A673 (cell line): ENCODE data around the gene DKK3. TPM values are rescaled to one million over a fixed set of nuclear protein-coding genes. Genes with fewer than 3 reads are reported as not detected.

Experiments used
- BruUV-seq: library from RNA; stranded (reverse); fragments of 400-500 nt; replicated peaks from 2 replicates; lab custom pipeline; 2021; lab: Mats Ljungman, UMichigan
- CTCF ChIA-PET: fragments of 300-600 bp; sonication (Branson Sonifier 250); formaldehyde crosslinking; loops from one replicate; lab custom pipeline; 2022; ENCODE audit warnings: antibody characterized with exemption; lab: Charles Lee
- POLR2A ChIA-PET: fragments of 300-600 bp; sonication (Branson Sonifier 250); formaldehyde crosslinking; loops from one replicate; lab custom pipeline; 2022; ENCODE audit warnings: antibody characterized with exemption; ENCODE audit not compliant: low non-redundant PET; lab: Charles Lee
- DNase-seq: peaks from one replicate; pipeline ENCODE4 v3.0.0-alpha.2; 2015; ENCODE audit warnings: low spot score
- H3K27ac ChIP-seq: fragments of 200-600 bp; sonication (generic); 2 replicates; pipeline ENCODE4 v1.5.1; 2016; ENCODE audit warnings: mixed run types, low read depth, mild to moderate bottlenecking, mixed read lengths, antibody characterized with exemption, low read length; ENCODE audit not compliant: poor library complexity, severe bottlenecking
- H3K27me3 ChIP-seq: fragments of 200-600 bp; sonication (generic); replicated peaks from 2 replicates; pipeline ENCODE4 v1.6.1; 2017; ENCODE audit warnings: mixed run types, low read depth, mild to moderate bottlenecking, mixed read lengths, antibody characterized with exemption, low read length; ENCODE audit not compliant: insufficient read depth, poor library complexity
- H3K36me3 ChIP-seq: fragments of 200-600 bp; sonication (generic); 2 replicates; pipeline ENCODE4 v1.6.1; 2016; ENCODE audit warnings: mixed run types, mild to moderate bottlenecking, mixed read lengths, antibody characterized with exemption, low read length; ENCODE audit not compliant: insufficient read depth, poor library complexity, severe bottlenecking
- H3K4me1 ChIP-seq: fragments of 200-600 bp; sonication (generic); 2 replicates; pipeline ENCODE4 v1.6.1; 2017; ENCODE audit warnings: mixed run types, mild to moderate bottlenecking, mixed read lengths, antibody characterized with exemption, low read length; ENCODE audit not compliant: insufficient read depth, poor library complexity, severe bottlenecking
- H3K4me3 ChIP-seq: fragments of 200-600 bp; sonication (generic); 2 replicates; pipeline ENCODE4 v1.5.1; 2016; ENCODE audit warnings: low read depth, mixed run types, mild to moderate bottlenecking, mixed read lengths, low read length; ENCODE audit not compliant: poor library complexity, severe bottlenecking
- H3K9me3 ChIP-seq: fragments of 200-600 bp; sonication (generic); 2 replicates; pipeline ENCODE4 v1.6.1; 2016; ENCODE audit warnings: mixed run types, low read depth, mild to moderate bottlenecking, mixed read lengths, antibody characterized with exemption, low read length; ENCODE audit not compliant: poor library complexity, severe bottlenecking
- EZH2 ChIP-seq: fragments of 200-600 bp; sonication (generic); IDR thresholded peaks from 2 replicates; pipeline ENCODE4 v1.6.1; 2017; ENCODE audit warnings: borderline replicate concordance, low read depth, mild to moderate bottlenecking, mixed read lengths, antibody characterized with exemption, low read length; ENCODE audit not compliant: poor library complexity, severe bottlenecking
- intact Hi-C: fragments of 100-400 bp; cut with micrococcal nuclease; formaldehyde crosslinking; loops from one replicate; pipeline ENCODE4 v1.10.0; 2022; ENCODE audit not compliant: unreplicated experiment
- total RNA-seq: library from RNA; stranded (reverse); gene quantifications from 2 replicates; pipeline ENCODE4 v1.2.3, GENCODE V29; 2021
- TF ChIP-seq, protein P1 (sequence below): fragments of 300-800, 200-600 bp; sonication (generic); conservative IDR thresholded peaks from 2 replicates; pipeline ENCODE4 v1.5.1; 2017; ENCODE audit warnings: low read depth, mild to moderate bottlenecking, antibody characterized with exemption, low read length, moderate library complexity, mixed read lengths

The DKK3 gene
- total RNA-seq, 1 experiment from 2014 or later = 0.77 TPM

DNA sequence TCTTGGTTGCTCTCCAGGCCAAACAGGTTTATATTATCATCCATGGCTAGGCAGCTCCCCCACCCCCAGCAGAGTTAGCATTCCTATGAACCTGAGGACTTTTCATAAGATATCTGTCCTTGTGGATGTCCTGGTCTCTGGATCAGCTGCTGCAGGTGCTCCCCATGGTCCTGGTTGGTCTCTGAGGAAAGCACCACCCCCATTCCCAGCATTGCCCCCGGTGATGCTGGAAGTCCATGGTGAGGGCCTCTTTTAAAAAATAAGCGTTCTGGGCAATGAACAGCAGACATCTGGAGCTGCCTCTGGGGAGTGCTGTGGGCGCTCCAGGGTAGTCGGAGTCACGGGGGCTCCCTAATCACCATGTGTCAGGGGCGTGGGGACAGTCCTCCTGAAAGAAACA lies 26.6 kb downstream of the DKK3 start:
- Histone ChIP-seq H3K4me3 (no peak overlapping the region), H3K4me1 (peaks cover 29% of the 10 kb centered on the region), H3K9me3 (no peaks in the 10 kb centered on the region), H3K27ac (no peak overlapping the region), H3K36me3 (no peaks in the 10 kb centered on the region), H3K27me3 (no peaks in the 10 kb centered on the region)
- CTCF ChIA-PET = no interaction called here
- no peak for TF ChIP-seq EZH2
- TF ChIP-seq, protein P1, sequence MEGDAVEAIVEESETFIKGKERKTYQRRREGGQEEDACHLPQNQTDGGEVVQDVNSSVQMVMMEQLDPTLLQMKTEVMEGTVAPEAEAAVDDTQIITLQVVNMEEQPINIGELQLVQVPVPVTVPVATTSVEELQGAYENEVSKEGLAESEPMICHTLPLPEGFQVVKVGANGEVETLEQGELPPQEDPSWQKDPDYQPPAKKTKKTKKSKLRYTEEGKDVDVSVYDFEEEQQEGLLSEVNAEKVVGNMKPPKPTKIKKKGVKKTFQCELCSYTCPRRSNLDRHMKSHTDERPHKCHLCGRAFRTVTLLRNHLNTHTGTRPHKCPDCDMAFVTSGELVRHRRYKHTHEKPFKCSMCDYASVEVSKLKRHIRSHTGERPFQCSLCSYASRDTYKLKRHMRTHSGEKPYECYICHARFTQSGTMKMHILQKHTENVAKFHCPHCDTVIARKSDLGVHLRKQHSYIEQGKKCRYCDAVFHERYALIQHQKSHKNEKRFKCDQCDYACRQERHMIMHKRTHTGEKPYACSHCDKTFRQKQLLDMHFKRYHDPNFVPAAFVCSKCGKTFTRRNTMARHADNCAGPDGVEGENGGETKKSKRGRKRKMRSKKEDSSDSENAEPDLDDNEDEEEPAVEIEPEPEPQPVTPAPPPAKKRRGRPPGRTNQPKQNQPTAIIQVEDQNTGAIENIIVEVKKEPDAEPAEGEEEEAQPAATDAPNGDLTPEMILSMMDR = no peak
- BruUV-seq = no TSS peak
- POLR2A ChIA-PET = no interaction called here
- no peak for DNase-seq
- intact Hi-C loops = no loop called here

DNA sequence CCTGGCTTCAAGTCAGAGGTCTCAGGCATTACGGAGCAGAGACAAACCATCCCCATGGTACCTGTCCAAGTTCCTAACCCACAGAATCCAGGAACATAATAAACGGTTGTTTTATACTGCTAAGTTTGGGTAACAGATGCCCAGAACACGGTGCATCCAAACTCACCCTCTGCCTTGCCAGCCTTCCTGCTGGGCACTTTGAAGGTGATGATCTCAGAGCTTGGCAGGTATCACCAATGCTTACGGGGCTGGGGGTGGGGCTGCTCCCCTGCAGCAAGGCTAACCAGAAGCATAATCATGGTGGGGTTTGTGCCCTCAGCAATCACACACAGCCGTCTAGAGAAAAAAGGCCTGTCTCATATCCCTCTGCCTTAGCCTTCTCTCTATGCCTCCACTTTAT lies 27.1 kb downstream of the DKK3 start:
- H3K27ac ChIP-seq = no peak overlapping the region
- BruUV-seq = no TSS peak

GRCh38 chr11:11980841-11981308 lies 27.6 kb downstream of the DKK3 start:
- TF ChIP-seq, protein P1 = no peak
- TF ChIP-seq EZH2 = no peak

More for the DNA sequence above, 27.1 kb downstream of the DKK3 start:
- no peaks in the 10 kb centered on the region for H3K27me3 ChIP-seq
- H3K4me3 ChIP-seq = no peak overlapping the region
- POLR2A ChIA-PET = no interaction called here
- no peak for TF ChIP-seq EZH2
- TF ChIP-seq, protein P1 = no peak
- intact Hi-C loops = no loop called here
- no peaks in the 10 kb centered on the region for H3K9me3 ChIP-seq
- CTCF ChIA-PET = no interaction called here
- H3K4me1 ChIP-seq = peaks cover 29% of the 10 kb centered on the region
- DNase-seq = no peak
- H3K36me3 ChIP-seq = no peaks in the 10 kb centered on the region

More at GRCh38 chr11:11980841-11981308, 27.6 kb downstream of the DKK3 start:
- DNase-seq = peak; percentile 69
- Histone ChIP-seq H3K36me3 (no peaks in the 10 kb centered on the region), H3K4me3 (no peak overlapping the region), H3K9me3 (no peaks in the 10 kb centered on the region), H3K27me3 (no peaks in the 10 kb centered on the region), H3K4me1 (peaks cover 29% of the 10 kb centered on the region), H3K27ac (no peak overlapping the region)
- ChIA-PET POLR2A (no interaction called here), CTCF (no interaction called here)
- no TSS peak for BruUV-seq
- intact Hi-C loops = no loop called here
